ENCODE data around the gene PHOSPHO2. TPM values are rescaled to one million over a fixed set of nuclear protein-coding genes. Genes with fewer than 3 reads are reported as not detected.

Gene PHOSPHO2
- total and polyA plus RNA-seq, 9 of the 15 experiments (the other 6 are each of a cell fraction or from before 2014, with no cell fraction given), result 7.8 to 19.1 (median 11.7) TPM

DNA sequence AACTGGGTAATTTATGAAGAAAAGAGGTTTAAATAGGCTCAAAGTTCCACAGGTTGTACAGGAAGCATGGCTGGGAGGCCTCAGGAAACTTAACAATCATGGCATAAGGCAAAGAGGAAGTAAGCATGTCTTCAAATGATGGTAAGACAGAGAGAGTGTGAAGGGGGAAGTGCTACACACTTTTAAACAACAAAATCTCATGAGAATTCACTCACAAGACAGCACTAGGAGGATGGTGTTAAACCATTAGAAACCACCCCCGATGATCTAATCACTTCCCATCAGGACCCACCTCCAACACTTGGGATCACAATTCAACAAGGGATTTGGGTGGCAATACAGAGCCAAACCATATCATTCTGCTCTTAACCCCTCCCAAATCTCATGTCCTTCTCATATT is 34.9 kb upstream of the PHOSPHO2 start:
- FAIRE-seq (no peak), DNase-seq (ENCODE audit: extremely low read depth in 1 of 4, low spot score in 3 of 4) (no peak), ATAC-seq (peak; percentile 25)
- 11% methylated on average over 1 of the region's 1 CpG for WGBS (ENCODE audit: insufficient coverage, low coverage, missing lambda C conversion rate)
- ChIA-PET CTCF (ENCODE audit: low intra/inter-chr PET ratio) (no interaction called here), POLR2A (no interaction called here)
- Histone ChIP-seq H3K4me3 (no peak overlapping the region), H3K27me3 (ENCODE audit: control insufficient read depth in 2 of 2, insufficient read depth in 2 of 2, low read length in 2 of 2) (no peaks in the 10 kb centered on the region), H4K20me1 (replicated peaks; ENCODE audit: control insufficient read depth, insufficient read depth, low read length) (no peaks in the 10 kb centered on the region), H2AFZ (ENCODE audit: low read depth, low read length) (peak overlapping the region; percentile 85), H3K9me3 (replicated peaks; ENCODE audit: control insufficient read depth, insufficient read depth, low read depth, low read length) (no peaks in the 10 kb centered on the region), H3K9me1 (ENCODE audit: control insufficient read depth, insufficient read depth, low read length) (no peaks in the 10 kb centered on the region), H3K27ac (ENCODE audit: extremely low read depth, low read depth, low read length) (peak overlapping the region; percentile 20; the same call in 1 of the 3 replicates), H3K4me2 (ENCODE audit: insufficient read depth, low read length) (no peak overlapping the region), H3K4me1 (replicated peaks in 1 of 2; ENCODE audit: control insufficient read depth in 2 of 2, insufficient read depth in 2 of 2, low read length in 2 of 2) (peaks cover 10 to 31% of the 10 kb centered on the region in 2 experiments), H3K9ac (ENCODE audit: insufficient read depth in 1 of 2, low read depth in 2 of 2, low read length in 2 of 2) (no peak overlapping the region), H3K36me3 (ENCODE audit: control insufficient read depth, insufficient read depth, low read length) (no peaks in the 10 kb centered on the region), H3K79me2 (ENCODE audit: control insufficient read depth, insufficient read depth, low read length) (no peaks in the 10 kb centered on the region)
- in situ Hi-C loops (cut with MboI) (no loop called here), intact Hi-C loops (cut with micrococcal nuclease) (no loop called here)
- no TSS peak for BruUV-seq (replicated peaks)
- TF ChIP-seq KLF16 (IDR thresholded peaks at IDR 0.05) (no peak), DPF2 (IDR thresholded peaks at IDR 0.05) (0 out of 2 replicates have a peak, but pooled peaks have one; percentile 35), DACH1 (IDR thresholded peaks at IDR 0.05; ENCODE audit: partially characterized antibody) (no peak), PHF20 (IDR thresholded peaks at IDR 0.05; ENCODE audit: partially characterized antibody) (no peak), BRD4 (IDR thresholded peaks at IDR 0.05) (no peak), RAD21 (CRISPR knock-in tag; conservative IDR thresholded peaks at IDR 0.05 in 1 of 2, IDR thresholded peaks at IDR 0.05 in 1 of 2) (peak in 1 of 2 experiments; percentile 19; a peak in 1 of 4 replicates), SMARCA4 (IDR thresholded peaks at IDR 0.05) (peak; percentile 39), EGR1 (conservative IDR thresholded peaks at IDR 0.05) (no peak), PPARD (CRISPR knock-in tag; IDR thresholded peaks at IDR 0.05) (no peak), SMAD4 (CRISPR knock-in tag; conservative IDR thresholded peaks at IDR 0.05) (peak; percentile 54; the same call in 1 of the 2 replicates), MAFF (IDR thresholded peaks at IDR 0.05; ENCODE audit: low read length) (no peak), ZNF3 (CRISPR knock-in tag; IDR thresholded peaks at IDR 0.05) (no peak), HBP1 (CRISPR knock-in tag; IDR thresholded peaks at IDR 0.05) (no peak), GTF2A2 (tag; IDR thresholded peaks at IDR 0.05) (no peak), ZNF561 (CRISPR knock-in tag; conservative IDR thresholded peaks at IDR 0.05) (no peak), MTA3 (IDR thresholded peaks at IDR 0.05; ENCODE audit: borderline replicate concordance) (peak; percentile 36; the same call in 1 of the 2 replicates)
- TF ChIP-seq, protein P1, sequence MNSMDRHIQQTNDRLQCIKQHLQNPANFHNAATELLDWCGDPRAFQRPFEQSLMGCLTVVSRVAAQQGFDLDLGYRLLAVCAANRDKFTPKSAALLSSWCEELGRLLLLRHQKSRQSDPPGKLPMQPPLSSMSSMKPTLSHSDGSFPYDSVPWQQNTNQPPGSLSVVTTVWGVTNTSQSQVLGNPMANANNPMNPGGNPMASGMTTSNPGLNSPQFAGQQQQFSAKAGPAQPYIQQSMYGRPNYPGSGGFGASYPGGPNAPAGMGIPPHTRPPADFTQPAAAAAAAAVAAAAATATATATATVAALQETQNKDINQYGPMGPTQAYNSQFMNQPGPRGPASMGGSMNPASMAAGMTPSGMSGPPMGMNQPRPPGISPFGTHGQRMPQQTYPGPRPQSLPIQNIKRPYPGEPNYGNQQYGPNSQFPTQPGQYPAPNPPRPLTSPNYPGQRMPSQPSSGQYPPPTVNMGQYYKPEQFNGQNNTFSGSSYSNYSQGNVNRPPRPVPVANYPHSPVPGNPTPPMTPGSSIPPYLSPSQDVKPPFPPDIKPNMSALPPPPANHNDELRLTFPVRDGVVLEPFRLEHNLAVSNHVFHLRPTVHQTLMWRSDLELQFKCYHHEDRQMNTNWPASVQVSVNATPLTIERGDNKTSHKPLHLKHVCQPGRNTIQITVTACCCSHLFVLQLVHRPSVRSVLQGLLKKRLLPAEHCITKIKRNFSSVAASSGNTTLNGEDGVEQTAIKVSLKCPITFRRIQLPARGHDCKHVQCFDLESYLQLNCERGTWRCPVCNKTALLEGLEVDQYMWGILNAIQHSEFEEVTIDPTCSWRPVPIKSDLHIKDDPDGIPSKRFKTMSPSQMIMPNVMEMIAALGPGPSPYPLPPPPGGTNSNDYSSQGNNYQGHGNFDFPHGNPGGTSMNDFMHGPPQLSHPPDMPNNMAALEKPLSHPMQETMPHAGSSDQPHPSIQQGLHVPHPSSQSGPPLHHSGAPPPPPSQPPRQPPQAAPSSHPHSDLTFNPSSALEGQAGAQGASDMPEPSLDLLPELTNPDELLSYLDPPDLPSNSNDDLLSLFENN (IDR thresholded peaks at IDR 0.05; ENCODE audit: low read depth in 2 of 2, low read length in 2 of 2), result no peak
- TF ChIP-seq, protein P2, sequence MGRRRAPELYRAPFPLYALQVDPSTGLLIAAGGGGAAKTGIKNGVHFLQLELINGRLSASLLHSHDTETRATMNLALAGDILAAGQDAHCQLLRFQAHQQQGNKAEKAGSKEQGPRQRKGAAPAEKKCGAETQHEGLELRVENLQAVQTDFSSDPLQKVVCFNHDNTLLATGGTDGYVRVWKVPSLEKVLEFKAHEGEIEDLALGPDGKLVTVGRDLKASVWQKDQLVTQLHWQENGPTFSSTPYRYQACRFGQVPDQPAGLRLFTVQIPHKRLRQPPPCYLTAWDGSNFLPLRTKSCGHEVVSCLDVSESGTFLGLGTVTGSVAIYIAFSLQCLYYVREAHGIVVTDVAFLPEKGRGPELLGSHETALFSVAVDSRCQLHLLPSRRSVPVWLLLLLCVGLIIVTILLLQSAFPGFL (CRISPR knock-in tag; IDR thresholded peaks at IDR 0.05), result no peak
